GM18951 (cell line): ENCODE data around the gene LY6G6C.
"Not testable (repeated sequence)": the region's sequence is repeated elsewhere in the genome, so short reads cannot be mapped to it uniquely, and the experiment has no call there.

Source experiments
- POLR2A ChIP-seq: IDR thresholded peaks from 4 replicates; pipeline ENCODE4 v1.6.1; 2011; ENCODE audit warnings: mild to moderate bottlenecking; ENCODE audit not compliant: insufficient read length, insufficient read depth; ENCODE audit errors: extremely low read depth
- in situ Hi-C: fragments of 300-500 bp; cut with MboI; formaldehyde crosslinking; loops from one replicate; pipeline ENCODE4 v1.12.0; 2022; ENCODE audit warnings: low sequenced_read_pairs, mixed read lengths, inconsistent platforms; ENCODE audit not compliant: unreplicated experiment

LY6G6C gene

DNA sequence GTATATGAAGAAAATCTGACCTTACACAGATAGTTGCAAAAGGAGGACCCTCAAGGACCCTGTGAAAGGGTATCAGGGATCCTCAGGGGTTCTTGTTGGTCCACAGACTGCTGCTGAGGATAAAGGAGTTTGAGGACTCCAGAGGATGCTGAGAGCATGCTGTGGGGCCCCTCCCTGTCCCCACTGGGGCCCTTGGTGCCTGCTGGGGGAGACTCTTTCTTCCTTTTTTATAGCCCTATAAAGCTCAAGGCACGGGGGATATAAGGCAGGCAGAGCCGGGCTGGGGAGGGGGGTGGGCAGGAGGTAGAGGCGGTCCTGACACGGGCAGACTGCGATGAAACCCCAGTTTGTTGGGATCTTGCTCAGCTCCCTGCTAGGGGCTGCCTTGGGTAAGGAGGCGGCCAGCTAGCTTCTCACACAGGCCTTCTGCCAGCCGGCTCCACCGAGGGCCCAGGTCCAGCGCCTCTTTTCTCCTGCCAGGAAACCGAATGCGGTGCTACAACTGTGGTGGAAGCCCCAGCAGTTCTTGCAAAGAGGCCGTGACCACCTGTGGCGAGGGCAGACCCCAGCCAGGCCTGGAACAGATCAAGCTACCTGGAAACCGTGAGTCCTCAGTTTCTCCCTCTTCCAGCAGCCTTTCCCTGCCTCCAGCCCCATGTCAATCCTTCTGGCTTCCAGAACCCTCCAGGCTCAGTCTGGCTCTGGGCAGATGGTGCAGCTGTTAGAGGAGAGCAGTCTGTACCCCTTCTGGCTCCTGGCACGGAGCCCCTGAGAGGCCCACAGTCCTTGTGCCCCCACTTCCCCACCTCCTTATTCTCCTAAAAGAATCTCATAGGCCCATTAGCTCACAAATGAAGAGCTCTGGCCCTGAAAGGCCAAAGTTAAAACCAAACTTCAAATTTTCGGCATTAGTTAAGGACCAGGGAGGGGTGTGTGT is 6.3 kb downstream of the LY6G6C start, which contains the start of gene LY6G6D:
LY6G6D (plus strand) TSS at position 327 of the 937 bp plus-strand sequence; CDS start at position 335, 8 bp downstream.
- in situ Hi-C loops = no loop called here
- no peak for TF ChIP-seq POLR2A

DNA sequence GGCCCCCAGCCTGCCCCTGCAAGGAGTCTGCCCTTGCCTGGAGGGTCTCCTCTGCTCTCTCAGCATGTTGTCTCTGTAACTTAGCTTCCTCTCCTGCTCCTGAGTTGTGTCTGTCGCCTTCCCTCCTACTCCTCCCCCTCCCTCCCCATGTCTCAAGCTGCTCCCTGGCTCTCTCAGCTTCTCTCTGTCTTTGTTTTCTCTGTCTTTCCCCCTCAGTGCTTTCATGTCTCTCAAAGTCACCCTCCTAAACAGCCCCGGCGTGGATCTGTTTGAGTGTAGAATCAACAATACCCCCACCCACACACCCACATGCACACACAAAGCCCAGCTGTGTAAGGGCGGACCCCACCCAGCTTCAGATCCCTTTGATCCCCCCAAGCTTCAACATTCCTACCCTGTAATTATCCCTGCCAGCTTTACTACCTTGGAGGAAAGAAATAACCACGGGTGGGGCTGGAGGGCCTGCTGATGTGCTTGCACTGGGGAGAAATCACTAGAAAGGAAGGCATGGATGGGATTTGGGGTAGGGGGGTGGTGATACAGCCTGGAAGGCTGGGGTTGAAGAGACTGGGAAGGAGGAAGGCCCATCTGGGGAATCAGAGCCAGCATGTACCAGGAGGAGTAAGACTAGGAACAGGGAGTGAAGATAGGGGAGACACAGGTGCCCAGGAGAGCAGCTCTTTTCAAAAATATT is 7.4 kb downstream of the LY6G6C start:
- TF ChIP-seq POLR2A = no peak
- in situ Hi-C loops = no loop called here

GRCh38 chr6:31713465-31713864 is 8.1 kb downstream of the LY6G6C start:
- in situ Hi-C loops = no loop called here
- no peak for TF ChIP-seq POLR2A

DNA sequence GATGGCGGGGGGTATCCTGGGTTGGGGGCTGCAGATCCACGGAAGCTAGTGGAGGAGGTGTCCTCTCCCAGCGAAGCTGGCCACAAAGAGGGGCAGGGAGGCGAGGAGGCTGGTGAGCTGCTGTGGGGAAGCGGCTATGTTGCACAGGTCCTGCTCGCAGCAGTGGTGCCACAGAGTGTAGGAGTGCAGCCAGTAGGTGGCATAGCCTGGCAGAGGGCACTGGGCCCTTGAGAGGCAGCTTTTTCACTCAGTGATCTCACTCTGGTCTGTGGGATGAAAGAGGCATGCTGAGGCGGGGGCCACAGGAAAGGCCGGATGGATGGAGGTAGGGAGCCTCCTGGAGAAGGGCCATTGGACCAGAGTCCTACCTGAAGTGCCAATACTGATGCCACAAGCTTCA is 9.2 kb downstream of the LY6G6C start:
- TF ChIP-seq POLR2A = no peak

GRCh38 chr6:31711233-31711632 is 10.3 kb downstream of the LY6G6C start:
- no peak for TF ChIP-seq POLR2A
- in situ Hi-C loops = no loop called here

More for the DNA sequence above, 9.2 kb downstream of the LY6G6C start:
- in situ Hi-C loops = no loop called here

GRCh38 chr6:31710523-31711219 is 10.9 kb downstream of the LY6G6C start:
- in situ Hi-C loops = no loop called here
- no peak for TF ChIP-seq POLR2A

GRCh38 chr6:31709157-31709556 is 12.4 kb downstream of the LY6G6C start:
- in situ Hi-C loops = not testable (repeated sequence)

DNA sequence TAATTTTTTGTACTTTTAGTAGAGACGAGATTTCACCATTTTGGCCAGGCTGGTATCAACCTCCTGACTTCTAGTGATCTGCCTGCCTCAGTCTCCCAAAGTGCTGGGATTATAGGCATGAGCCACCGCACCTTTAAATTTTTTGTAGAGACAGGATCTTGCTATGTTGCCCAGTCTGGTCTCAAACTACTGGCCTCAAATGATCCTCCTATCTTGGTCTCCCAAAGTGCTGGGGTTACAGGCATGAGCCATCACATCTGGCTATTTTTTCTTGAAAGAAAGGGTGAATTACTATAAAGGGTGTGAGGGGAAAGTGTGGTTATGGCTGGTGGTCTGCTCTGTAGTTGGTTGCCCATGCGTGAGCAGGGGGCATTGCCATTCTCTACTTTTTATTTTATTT is 13.3 kb downstream of the LY6G6C start:
- in situ Hi-C loops = no loop called here
- no peak for TF ChIP-seq POLR2A

- in situ Hi-C loops = no loop called here
- TF ChIP-seq POLR2A = no peak
Observed at GRCh38 chr6:31707701-31708100, 13.8 kb downstream of the LY6G6C start.

DNA sequence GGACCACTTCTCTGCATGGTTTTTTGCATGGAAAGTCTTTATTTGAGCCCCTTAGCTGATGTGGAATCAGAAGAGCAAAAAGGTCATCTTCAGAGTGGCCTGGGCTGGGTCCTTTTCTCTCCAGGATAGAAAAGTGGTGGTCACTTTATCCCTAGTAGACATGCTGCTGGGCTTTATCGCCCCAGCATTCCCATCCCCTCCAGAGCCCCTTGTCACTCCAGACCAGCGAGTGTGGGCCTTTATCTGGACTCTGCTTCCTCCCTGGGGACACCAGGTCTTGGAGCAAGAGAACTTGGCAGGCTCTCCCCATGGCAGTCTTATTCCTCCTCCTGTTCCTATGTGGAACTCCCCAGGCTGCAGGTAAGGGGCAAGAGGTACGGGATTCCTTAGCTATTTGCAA is 14.9 kb downstream of the LY6G6C start, which contains the start of gene LY6G6F:
LY6G6F (plus strand) TSS at position 268 of the 400 bp plus-strand sequence; CDS start at position 309, 41 bp downstream.
- in situ Hi-C loops = no loop called here

DNA sequence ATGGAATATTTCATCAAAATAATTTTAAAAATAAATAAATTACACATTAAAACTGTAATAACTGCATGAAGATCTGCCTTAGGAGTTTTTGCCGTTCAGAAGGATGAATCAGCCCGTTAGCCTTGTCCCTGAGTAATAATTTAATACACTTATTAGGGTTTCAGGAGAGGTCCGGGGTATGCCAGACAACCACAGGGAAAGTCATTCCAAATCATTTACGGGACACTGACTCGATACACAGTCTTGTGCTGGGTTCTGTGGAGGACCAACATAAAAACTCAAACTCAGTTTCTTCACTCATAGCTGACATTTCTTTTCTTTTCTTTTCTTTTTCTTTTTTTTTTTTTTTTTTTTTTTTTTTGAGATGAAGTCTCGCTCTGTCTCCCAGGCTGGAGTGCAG is 15.6 kb downstream of the LY6G6C start:
- TF ChIP-seq POLR2A = no peak
- in situ Hi-C loops = no loop called here

More for the DNA sequence above, 14.9 kb downstream of the LY6G6C start, which contains the start of gene LY6G6F:
- no peak for TF ChIP-seq POLR2A

GRCh38 chr6:31702819-31703716 is 18.5 kb downstream of the LY6G6C start, which contains the start of gene ABHD16A:
Gene ABHD16A (minus strand): TSS chr6:31703324. CDS start chr6:31703281, 43 bp downstream.
- in situ Hi-C loops = no loop called here
- TF ChIP-seq POLR2A = peak; percentile 94

GRCh38 chr6:31702405-31702818 is 19.1 kb downstream of the LY6G6C start:
- in situ Hi-C loops = no loop called here
- no peak for TF ChIP-seq POLR2A
